ENCODE results near the gene NDUFAF5.
"Not testable (repeated sequence)": the region's sequence is repeated elsewhere in the genome, so short reads cannot be mapped to it uniquely, and the experiment has no call there.

The NDUFAF5 gene

GRCh38 chr20:13760451-13760946 lies 24.3 kb upstream of the NDUFAF5 start:
- H3K27ac Mint-ChIP-seq; H3K27me3 Mint-ChIP-seq (ENCODE audit: low read depth); H3K9me3 Mint-ChIP-seq; H3K4me1 Mint-ChIP-seq (ENCODE audit: low read depth); H3K4me3 Mint-ChIP-seq; DNase-seq (ENCODE audit: low spot score): not testable (repeated sequence)
- peaks cover 37% of the 10 kb centered on the region for H3K36me3 Mint-ChIP-seq (ENCODE audit: low read depth)

DNA sequence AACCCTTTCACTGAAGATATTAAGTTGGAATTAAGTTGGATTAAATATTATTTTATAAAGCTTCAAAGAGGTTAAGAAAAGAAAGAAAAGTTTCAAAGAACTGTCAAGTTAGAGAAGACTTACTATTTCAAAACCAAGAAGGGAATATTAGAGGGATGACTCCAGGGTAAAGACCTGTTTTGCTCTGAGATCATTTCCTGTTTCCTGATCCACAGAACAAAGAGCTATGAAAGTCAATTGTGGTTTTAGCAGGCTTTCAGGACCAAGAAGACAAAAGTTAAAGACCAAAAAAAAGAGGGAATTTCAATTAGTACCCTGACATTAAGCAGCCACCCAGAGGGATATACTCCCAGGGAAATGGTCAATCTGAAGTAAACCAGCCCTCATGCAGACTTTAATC lies 19.5 kb upstream of the NDUFAF5 start:
- H3K9me3 Mint-ChIP-seq: peaks cover 18% of the 10 kb centered on the region
- H3K36me3 Mint-ChIP-seq (ENCODE audit: low read depth): peaks cover 53% of the 10 kb centered on the region
- no peak for DNase-seq (ENCODE audit: low spot score)
- no peaks in the 10 kb centered on the region for H3K27me3 Mint-ChIP-seq (ENCODE audit: low read depth)
- no peak overlapping the region for H3K4me3 Mint-ChIP-seq
- H3K27ac Mint-ChIP-seq: no peak overlapping the region
- peaks cover 3% of the 10 kb centered on the region for H3K4me1 Mint-ChIP-seq (ENCODE audit: low read depth)

- H3K36me3 Mint-ChIP-seq (ENCODE audit: low read depth): peaks cover 55% of the 10 kb centered on the region
- no peak for DNase-seq (ENCODE audit: low spot score)
- H3K27ac Mint-ChIP-seq: no peak overlapping the region
- H3K27me3 Mint-ChIP-seq (ENCODE audit: low read depth): no peaks in the 10 kb centered on the region
- H3K9me3 Mint-ChIP-seq: peaks cover 18% of the 10 kb centered on the region
- H3K4me3 Mint-ChIP-seq: no peak overlapping the region
- peaks cover 3% of the 10 kb centered on the region for H3K4me1 Mint-ChIP-seq (ENCODE audit: low read depth)
Observed at GRCh38 chr20:13765868-13766416, 18.9 kb upstream of the NDUFAF5 start.

GRCh38 chr20:13770141-13770540 lies 14.7 kb upstream of the NDUFAF5 start:
- Mint-ChIP-seq H3K4me3 (no peak overlapping the region), H3K36me3 (ENCODE audit: low read depth) (peaks cover 54% of the 10 kb centered on the region), H3K4me1 (ENCODE audit: low read depth) (peaks cover 5% of the 10 kb centered on the region), H3K9me3 (peaks cover 18% of the 10 kb centered on the region), H3K27ac (no peak overlapping the region), H3K27me3 (ENCODE audit: low read depth) (no peaks in the 10 kb centered on the region)
- DNase-seq (ENCODE audit: low spot score): no peak

DNA sequence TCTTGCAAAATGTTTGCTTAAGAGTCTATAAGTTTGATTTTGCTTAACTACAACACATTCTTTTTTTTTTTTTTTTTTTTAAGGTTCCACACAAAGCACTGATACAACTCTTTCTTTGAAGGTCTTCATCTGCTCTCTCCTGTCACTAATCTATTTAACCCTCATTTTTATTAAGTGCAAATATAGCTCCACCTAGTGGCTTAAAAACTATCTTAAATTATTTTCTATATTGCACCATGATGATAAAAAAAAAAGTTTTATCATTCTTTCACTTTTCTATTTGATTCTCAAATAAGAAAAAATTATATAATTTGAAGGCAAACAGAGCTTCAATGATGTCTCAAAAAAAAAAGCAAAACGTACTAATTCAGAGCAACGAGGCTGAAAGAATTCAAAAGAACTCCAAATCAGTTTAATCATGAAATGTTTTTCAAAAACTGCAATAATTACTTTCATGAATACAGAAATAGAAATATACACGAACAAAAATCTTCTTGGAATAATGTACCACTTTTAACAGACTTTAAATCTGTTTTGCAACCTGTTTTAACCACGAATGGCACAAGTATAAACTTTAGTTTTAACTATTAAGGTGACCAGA lies 12.9 kb upstream of the NDUFAF5 start:
- H3K27ac Mint-ChIP-seq: no peak overlapping the region
- no peaks in the 10 kb centered on the region for H3K27me3 Mint-ChIP-seq (ENCODE audit: low read depth)
- H3K36me3 Mint-ChIP-seq (ENCODE audit: low read depth): peaks cover 49% of the 10 kb centered on the region
- no peak overlapping the region for H3K4me3 Mint-ChIP-seq
- H3K4me1 Mint-ChIP-seq (ENCODE audit: low read depth): peaks cover 9% of the 10 kb centered on the region
- no peak for DNase-seq (ENCODE audit: low spot score)
- H3K9me3 Mint-ChIP-seq: peaks cover 2% of the 10 kb centered on the region

GRCh38 chr20:13772529-13772928 lies 12.3 kb upstream of the NDUFAF5 start:
- Mint-ChIP-seq H3K27ac (no peak overlapping the region), H3K4me1 (ENCODE audit: low read depth) (peaks cover 13% of the 10 kb centered on the region), H3K36me3 (ENCODE audit: low read depth) (peaks cover 46% of the 10 kb centered on the region), H3K27me3 (ENCODE audit: low read depth) (no peaks in the 10 kb centered on the region), H3K4me3 (no peak overlapping the region), H3K9me3 (no peaks in the 10 kb centered on the region)
- no peak for DNase-seq (ENCODE audit: low spot score)

GRCh38 chr20:13775867-13776266 lies 9.0 kb upstream of the NDUFAF5 start:
- Mint-ChIP-seq H3K9me3 (no peaks in the 10 kb centered on the region), H3K4me1 (ENCODE audit: low read depth) (peaks cover 21% of the 10 kb centered on the region), H3K4me3 (no peak overlapping the region), H3K27ac (no peak overlapping the region), H3K36me3 (ENCODE audit: low read depth) (peaks cover 46% of the 10 kb centered on the region), H3K27me3 (ENCODE audit: low read depth) (no peaks in the 10 kb centered on the region)
- no peak for DNase-seq (ENCODE audit: low spot score)

DNA sequence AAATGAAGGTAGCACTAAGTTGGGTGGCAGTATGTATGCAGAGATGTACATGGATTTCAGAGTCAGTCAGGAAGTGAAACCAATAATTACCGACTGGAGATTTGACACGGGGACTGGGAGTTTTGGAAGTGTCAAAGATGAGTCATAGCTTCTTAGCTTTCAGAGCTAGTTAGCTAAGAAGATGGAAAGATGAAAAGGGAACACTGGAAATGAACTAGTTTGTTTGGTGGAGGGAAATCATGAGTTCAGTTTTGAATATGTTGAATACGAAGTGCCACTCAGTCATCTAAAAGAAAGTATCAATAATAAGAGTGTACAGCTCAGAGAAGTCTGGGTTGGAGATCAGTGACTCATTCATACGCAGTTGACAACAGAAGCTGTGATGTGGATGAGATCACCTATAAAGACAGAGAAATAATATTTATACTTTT lies 7.6 kb upstream of the NDUFAF5 start:
- H3K27me3 Mint-ChIP-seq (ENCODE audit: low read depth): no peaks in the 10 kb centered on the region
- no peak overlapping the region for H3K4me3 Mint-ChIP-seq
- DNase-seq (ENCODE audit: low spot score): no peak
- H3K4me1 Mint-ChIP-seq (ENCODE audit: low read depth): peaks cover 22% of the 10 kb centered on the region
- peaks cover 49% of the 10 kb centered on the region for H3K36me3 Mint-ChIP-seq (ENCODE audit: low read depth)
- H3K27ac Mint-ChIP-seq: peak overlapping the region; percentile 29
- no peaks in the 10 kb centered on the region for H3K9me3 Mint-ChIP-seq

DNA sequence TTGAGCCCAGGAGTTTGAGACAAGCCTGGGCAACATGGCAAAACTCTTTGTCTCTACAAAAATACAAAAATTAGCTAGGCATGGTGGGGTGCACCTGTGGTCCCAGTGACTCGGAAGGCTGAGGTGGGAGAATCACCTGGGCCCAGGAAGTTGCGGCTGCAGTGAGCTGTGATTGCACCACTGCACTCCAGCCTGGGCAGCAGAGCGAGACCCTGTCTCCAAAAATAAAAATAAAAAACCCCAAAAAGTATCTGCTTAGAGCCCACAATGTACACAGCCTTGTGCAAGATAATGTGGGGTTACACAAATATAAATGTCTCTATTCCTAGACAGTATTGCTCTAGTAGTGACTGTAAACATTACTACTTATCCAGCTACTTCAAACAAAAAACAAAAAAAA lies 6.0 kb upstream of the NDUFAF5 start:
- no peak overlapping the region for H3K4me3 Mint-ChIP-seq
- peaks cover 46% of the 10 kb centered on the region for H3K36me3 Mint-ChIP-seq (ENCODE audit: low read depth)
- H3K27me3 Mint-ChIP-seq (ENCODE audit: low read depth): no peaks in the 10 kb centered on the region
- DNase-seq (ENCODE audit: low spot score): no peak
- H3K4me1 Mint-ChIP-seq (ENCODE audit: low read depth): peaks cover 31% of the 10 kb centered on the region
- H3K27ac Mint-ChIP-seq: no peak overlapping the region
- no peaks in the 10 kb centered on the region for H3K9me3 Mint-ChIP-seq

DNA sequence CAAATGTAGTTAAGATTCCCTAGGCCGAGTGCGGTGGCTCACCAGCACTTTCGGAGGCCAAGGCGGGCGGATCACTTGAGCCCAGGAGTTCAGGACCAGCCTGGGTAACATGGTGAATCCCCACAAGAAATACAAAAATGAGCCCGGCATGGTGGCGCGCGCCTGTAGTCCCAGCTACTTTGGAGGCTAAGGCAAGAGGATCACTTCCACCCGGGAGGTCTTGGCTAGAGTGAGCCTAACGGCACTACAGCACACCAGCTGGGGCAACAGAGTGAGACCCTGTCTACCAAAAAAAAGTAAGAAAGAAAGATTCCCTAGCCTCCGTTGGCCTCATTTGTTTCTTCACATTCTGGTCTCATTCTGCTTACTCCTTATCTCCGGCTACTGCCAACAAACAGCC lies 1.3 kb upstream of the NDUFAF5 start:
- H3K27me3 Mint-ChIP-seq (ENCODE audit: low read depth): no peaks in the 10 kb centered on the region
- peak overlapping the region; percentile 100 for H3K4me3 Mint-ChIP-seq
- no peak overlapping the region for H3K27ac Mint-ChIP-seq
- DNase-seq (ENCODE audit: low spot score): no peak
- H3K36me3 Mint-ChIP-seq (ENCODE audit: low read depth): peaks cover 35% of the 10 kb centered on the region
- H3K4me1 Mint-ChIP-seq (ENCODE audit: low read depth): peaks cover 33% of the 10 kb centered on the region
- H3K9me3 Mint-ChIP-seq: no peaks in the 10 kb centered on the region

DNA sequence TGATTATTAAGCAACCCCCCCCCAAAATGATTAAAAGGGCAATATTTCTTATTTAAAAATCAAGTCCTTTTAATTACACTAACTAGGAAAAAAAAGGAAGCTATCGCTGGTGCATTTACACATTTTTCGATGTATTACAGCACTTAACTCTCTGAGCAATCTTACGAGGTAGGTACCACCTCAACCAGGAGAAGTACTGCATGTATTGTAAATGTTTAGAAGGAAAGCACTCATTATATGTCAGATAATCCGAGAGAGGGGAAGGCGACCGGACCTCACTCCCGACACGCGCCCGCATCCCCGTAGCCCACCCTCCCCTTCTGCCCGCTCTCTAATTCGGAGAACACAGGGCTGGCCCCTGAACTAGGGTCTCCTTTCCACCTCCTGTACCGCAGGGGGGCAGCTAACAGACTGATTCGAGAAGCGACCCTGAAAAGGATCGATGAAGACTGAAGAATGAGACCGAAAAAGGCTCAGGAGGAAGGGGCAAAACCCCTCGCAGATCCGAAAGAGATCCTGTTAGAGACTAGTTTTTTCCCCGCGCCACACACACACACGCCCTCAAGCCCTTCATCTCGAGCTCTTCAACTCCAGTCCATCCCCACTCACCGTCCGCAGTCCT lies 446 bp upstream of the NDUFAF5 start:
- peak overlapping the region; percentile 99 for H3K27ac Mint-ChIP-seq
- peaks cover 33% of the 10 kb centered on the region for H3K4me1 Mint-ChIP-seq (ENCODE audit: low read depth)
- DNase-seq (ENCODE audit: low spot score): no peak
- H3K36me3 Mint-ChIP-seq (ENCODE audit: low read depth): peaks cover 35% of the 10 kb centered on the region
- H3K9me3 Mint-ChIP-seq: no peaks in the 10 kb centered on the region
- H3K4me3 Mint-ChIP-seq: peak overlapping the region; percentile 100
- H3K27me3 Mint-ChIP-seq (ENCODE audit: low read depth): no peaks in the 10 kb centered on the region

GRCh38 chr20:13786143-13786828 lies 1.5 kb downstream of the NDUFAF5 start:
- Mint-ChIP-seq H3K36me3 (ENCODE audit: low read depth) (peaks cover 43% of the 10 kb centered on the region), H3K4me3 (peak overlapping the region; percentile 100), H3K9me3 (no peaks in the 10 kb centered on the region), H3K27me3 (ENCODE audit: low read depth) (no peaks in the 10 kb centered on the region), H3K4me1 (ENCODE audit: low read depth) (peaks cover 28% of the 10 kb centered on the region), H3K27ac (peak overlapping the region; percentile 76)
- DNase-seq (ENCODE audit: low spot score): no peak

GRCh38 chr20:13788167-13788834 lies 3.5 kb downstream of the NDUFAF5 start:
- Mint-ChIP-seq H3K36me3 (ENCODE audit: low read depth) (peaks cover 35% of the 10 kb centered on the region), H3K27ac (no peak overlapping the region), H3K27me3 (ENCODE audit: low read depth) (no peaks in the 10 kb centered on the region), H3K9me3 (no peaks in the 10 kb centered on the region), H3K4me3 (no peak overlapping the region), H3K4me1 (ENCODE audit: low read depth) (peaks cover 23% of the 10 kb centered on the region)
- no peak for DNase-seq (ENCODE audit: low spot score)

DNA sequence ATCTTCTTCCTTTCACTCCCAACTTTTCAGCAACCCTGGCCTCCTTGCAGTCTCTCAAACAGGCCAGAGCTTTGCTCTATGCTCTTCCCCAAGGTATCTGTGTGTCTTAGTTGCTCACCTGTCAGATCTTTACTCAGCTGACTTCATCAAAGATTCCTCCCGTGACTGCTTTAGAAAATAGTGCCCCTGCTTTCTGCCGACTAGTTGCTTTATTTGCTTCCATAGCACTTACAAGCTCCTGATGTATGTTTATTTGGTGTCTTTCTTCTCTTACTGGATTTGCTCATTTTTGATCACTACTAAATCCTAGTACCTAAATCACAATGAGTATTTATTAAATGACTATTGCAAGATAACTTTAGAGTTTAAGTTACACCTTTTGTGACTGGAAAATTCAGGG lies 5.9 kb downstream of the NDUFAF5 start:
- H3K4me1 Mint-ChIP-seq (ENCODE audit: low read depth): peaks cover 15% of the 10 kb centered on the region
- peaks cover 38% of the 10 kb centered on the region for H3K36me3 Mint-ChIP-seq (ENCODE audit: low read depth)
- no peak overlapping the region for H3K27ac Mint-ChIP-seq
- no peak overlapping the region for H3K4me3 Mint-ChIP-seq
- no peak for DNase-seq (ENCODE audit: low spot score)
- no peaks in the 10 kb centered on the region for H3K9me3 Mint-ChIP-seq
- no peaks in the 10 kb centered on the region for H3K27me3 Mint-ChIP-seq (ENCODE audit: low read depth)

All from T-helper 2 cell treated with Interferon-gamma antibody and Interleukin-4, amounts not matched to agents 5 μg/mL and 100 μg/mL, for 36 hours (primary cell).